CD4-positive, alpha-beta T cell (primary cell): Measurements from ENCODE around the gene SLC34A2. TPM values are rescaled to one million over a fixed set of nuclear protein-coding genes. Genes with fewer than 3 reads are reported as not detected.
"Not testable (repeated sequence)": the region's sequence is repeated elsewhere in the genome, so short reads cannot be mapped to it uniquely, and the experiment has no call there.

Source experiments
- ATAC-seq: fragments of 200-7000 bp; cut with Tn5 transposase; one replicate; pipeline ENCODE4 v1.10.0; 2022; ENCODE audit warnings: mild to moderate bottlenecking; ENCODE audit not compliant: poor library complexity
- CTCF ChIA-PET: fragments of 350-600 bp; sonication (Branson Sonifier 250); formaldehyde crosslinking; loops from one replicate; lab custom pipeline; 2021; ENCODE audit warnings: antibody characterized with exemption, inconsistent platforms; lab: Charles Lee
- POLR2A ChIA-PET: fragments of 350-600 bp; sonication (Branson Sonifier 250); formaldehyde crosslinking; loops from one replicate; lab custom pipeline; 2021; ENCODE audit warnings: antibody characterized with exemption, inconsistent platforms; lab: Charles Lee
- DNase-seq, 14 experiments: peaks; one replicate each; pipeline ENCODE4 v3.0.0-alpha.2; 2013 to 2020; ENCODE audit warnings: mixed read lengths in 2 of 14
- H3K27ac ChIP-seq, 2 donors: one replicate each; pipeline versions ENCODE4 v1.5.1 to v1.7.0; 2013; ENCODE audit warnings: low read length in 2 of 2, low read depth in 1 of 2, mild to moderate bottlenecking in 1 of 2
- H3K27me3 ChIP-seq, 2 experiments: 1 replicate in 1 of 2; 2 replicates in 1 of 2; pipeline versions ENCODE4 v1.6.1 to v1.7.0; 2013; ENCODE audit warnings: low read length in 2 of 2, control low read depth in 1 of 2, mild to moderate bottlenecking in 1 of 2, moderate library complexity in 1 of 2; ENCODE audit not compliant: insufficient read depth in 2 of 2, control insufficient read depth in 1 of 2
- H3K36me3 ChIP-seq: one replicate; pipeline ENCODE4 v1.6.1; 2013; ENCODE audit warnings: low read length, control low read depth; ENCODE audit not compliant: insufficient read depth
- H3K4me1 ChIP-seq: one replicate; pipeline ENCODE4 v1.6.1; 2013; ENCODE audit warnings: low read length, control low read depth; ENCODE audit not compliant: insufficient read depth
- H3K4me3 ChIP-seq: one replicate; pipeline ENCODE4 v1.5.1; 2013; ENCODE audit warnings: mild to moderate bottlenecking, low read length, moderate library complexity
- H3K9me3 ChIP-seq, 2 experiments: 1 replicate in 1 of 2; 2 replicates in 1 of 2; pipeline versions ENCODE4 v1.6.1 to v1.7.0; 2013; ENCODE audit warnings: low read length in 2 of 2, mild to moderate bottlenecking in 2 of 2, control low read depth in 1 of 2, moderate library complexity in 1 of 2; ENCODE audit not compliant: control insufficient read depth in 1 of 2, insufficient read depth in 1 of 2
- H3K27ac Mint-ChIP-seq: one replicate; pipeline ENCODE4 v1.8.0; 2020; ENCODE audit warnings: mixed read lengths
- H3K27me3 Mint-ChIP-seq: one replicate; pipeline ENCODE4 v1.8.0; 2021; ENCODE audit warnings: mixed read lengths
- H3K36me3 Mint-ChIP-seq: one replicate; pipeline ENCODE4 v1.8.0; 2021; ENCODE audit warnings: low read depth, mixed read lengths
- H3K4me1 Mint-ChIP-seq: one replicate; pipeline ENCODE4 v1.8.0; 2021; ENCODE audit warnings: low read depth, mixed read lengths
- H3K4me3 Mint-ChIP-seq: one replicate; pipeline ENCODE4 v1.8.0; 2020; ENCODE audit warnings: mild to moderate bottlenecking, mixed read lengths
- H3K9me3 Mint-ChIP-seq: one replicate; pipeline ENCODE4 v1.8.0; 2020; ENCODE audit warnings: mixed read lengths
- CTCF ChIP-seq: fragments of 200-600 bp; IDR thresholded peaks from one replicate; pipeline ENCODE4 v1.8.0; 2022; ENCODE audit warnings: antibody characterized with exemption, mild to moderate bottlenecking
- intact Hi-C, 2 experiments: fragments of 100-400 bp; cut with DNase I in 1 of 2; cut with micrococcal nuclease in 1 of 2; formaldehyde crosslinking; loops; one replicate each; pipeline versions ENCODE4 v1.15.1 to v1.9.0; 2023 to 2025; cut with DNase I, micrococcal nuclease
- polyA plus RNA-seq, 2 donors: library from polyadenylated mRNA; unstranded; fragments of 120-200 nt; gene quantifications; one replicate each; pipeline ENCODE4 v1.2.1, GENCODE V29; 2013
- total RNA-seq, 174 experiments: library from RNA in 2 of 174; stranded (reverse) in 2 of 174; gene quantifications; one replicate each; pipeline ENCODE4 v1.2.3 and lab custom pipeline; 2021 to 2026

SLC34A2 gene
- not detected for total RNA-seq
- not detected for polyA plus RNA-seq (2013, experiment 1 of 2)
- polyA plus RNA-seq (2013, experiment 2 of 2) = 0.03 TPM
- total RNA-seq (lab: John Stamatoyannopoulos, UW) = 0 to 0.18 (median 0) reads per million in 172 experiments

GRCh38 chr4:25654971-25655963, at the start of gene SLC34A2:
Gene SLC34A2, plus strand, starts transcription at chr4:25655851. Its CDS starts 6,650 bp downstream, at chr4:25662501.
- H3K9me3 Mint-ChIP-seq = no peaks in the 10 kb centered on the region
- CTCF ChIA-PET = no interaction called here
- H3K4me3 ChIP-seq = no peak within 1 kb of the TSS
- no peaks in the 10 kb centered on the region for H3K4me1 Mint-ChIP-seq
- no peak within 1 kb of the TSS for H3K4me3 Mint-ChIP-seq
- H3K27me3 ChIP-seq = peaks cover 17 to 25% of the 10 kb centered on the region in 2 experiments
- POLR2A ChIA-PET = no interaction called here
- H3K4me1 ChIP-seq = no peaks in the 10 kb centered on the region
- H3K9me3 ChIP-seq = no peaks in the 10 kb centered on the region
- H3K27ac ChIP-seq = no peak within 1 kb of the TSS
- H3K27me3 Mint-ChIP-seq = peaks cover 44% of the 10 kb centered on the region
- H3K27ac Mint-ChIP-seq = no peak within 1 kb of the TSS
- TF ChIP-seq CTCF = no peak
- ATAC-seq = no peak
- no peak for DNase-seq
- no peaks in the 10 kb centered on the region for H3K36me3 ChIP-seq
- no peaks in the 10 kb centered on the region for H3K36me3 Mint-ChIP-seq
- intact Hi-C loops = no loop called here

GRCh38 chr4:25608644-25609043, 47.0 kb upstream of the SLC34A2 start:
- intact Hi-C loops = no loop called here
- ATAC-seq = no peak
- no peaks in the 10 kb centered on the region for H3K36me3 Mint-ChIP-seq
- H3K9me3 Mint-ChIP-seq = no peaks in the 10 kb centered on the region
- H3K9me3 ChIP-seq = no peaks in the 10 kb centered on the region
- CTCF ChIA-PET = no interaction called here
- H3K4me3 ChIP-seq = no peak overlapping the region
- no peak overlapping the region for H3K27ac ChIP-seq
- TF ChIP-seq CTCF = no peak
- H3K27me3 ChIP-seq = no peaks in the 10 kb centered on the region
- no peaks in the 10 kb centered on the region for H3K4me1 ChIP-seq
- no peaks in the 10 kb centered on the region for H3K4me1 Mint-ChIP-seq
- peaks cover 4% of the 10 kb centered on the region for H3K27me3 Mint-ChIP-seq
- no peak overlapping the region for H3K4me3 Mint-ChIP-seq
- H3K27ac Mint-ChIP-seq = no peak overlapping the region
- DNase-seq = no peak
- POLR2A ChIA-PET = no interaction called here
- H3K36me3 ChIP-seq = no peaks in the 10 kb centered on the region

GRCh38 chr4:25609976-25610375, 45.7 kb upstream of the SLC34A2 start:
- Histone ChIP-seq H3K4me3 (no peak overlapping the region), H3K9me3 (no peaks in the 10 kb centered on the region), H3K27me3 (no peaks in the 10 kb centered on the region), H3K4me1 (no peaks in the 10 kb centered on the region), H3K36me3 (no peaks in the 10 kb centered on the region), H3K27ac (no peak overlapping the region)
- DNase-seq (no peak), ATAC-seq (no peak)
- no peak overlapping the region for H3K4me3 Mint-ChIP-seq
- H3K27me3 Mint-ChIP-seq = peaks cover 3% of the 10 kb centered on the region
- no peak for TF ChIP-seq CTCF
- H3K9me3 Mint-ChIP-seq = no peaks in the 10 kb centered on the region
- H3K36me3 Mint-ChIP-seq = no peaks in the 10 kb centered on the region
- H3K27ac Mint-ChIP-seq = no peak overlapping the region
- intact Hi-C loops = no loop called here
- H3K4me1 Mint-ChIP-seq = no peaks in the 10 kb centered on the region
- CTCF ChIA-PET = no interaction called here
- POLR2A ChIA-PET = no interaction called here

GRCh38 chr4:25613613-25614012, 42.0 kb upstream of the SLC34A2 start:
- H3K27ac Mint-ChIP-seq, H3K36me3 Mint-ChIP-seq, H3K4me1 Mint-ChIP-seq, H3K27ac ChIP-seq, H3K4me1 ChIP-seq, H3K4me3 Mint-ChIP-seq, POLR2A ChIA-PET, CTCF ChIA-PET, H3K9me3 Mint-ChIP-seq, H3K36me3 ChIP-seq, DNase-seq, ATAC-seq, H3K27me3 ChIP-seq, H3K27me3 Mint-ChIP-seq, H3K4me3 ChIP-seq, H3K9me3 ChIP-seq, intact Hi-C loops: not testable (repeated sequence)
